ENCODE measurements around the gene FRRS1. TPM values are rescaled to one million over a fixed set of nuclear protein-coding genes. Genes with fewer than 3 reads are reported as not detected.

The FRRS1 gene
- total and polyA plus RNA-seq, 10 of the 15 experiments (the other 5 are each of a cell fraction or from before 2014, with no cell fraction given): 0.13 to 18.9 (median 8.0) TPM

DNA sequence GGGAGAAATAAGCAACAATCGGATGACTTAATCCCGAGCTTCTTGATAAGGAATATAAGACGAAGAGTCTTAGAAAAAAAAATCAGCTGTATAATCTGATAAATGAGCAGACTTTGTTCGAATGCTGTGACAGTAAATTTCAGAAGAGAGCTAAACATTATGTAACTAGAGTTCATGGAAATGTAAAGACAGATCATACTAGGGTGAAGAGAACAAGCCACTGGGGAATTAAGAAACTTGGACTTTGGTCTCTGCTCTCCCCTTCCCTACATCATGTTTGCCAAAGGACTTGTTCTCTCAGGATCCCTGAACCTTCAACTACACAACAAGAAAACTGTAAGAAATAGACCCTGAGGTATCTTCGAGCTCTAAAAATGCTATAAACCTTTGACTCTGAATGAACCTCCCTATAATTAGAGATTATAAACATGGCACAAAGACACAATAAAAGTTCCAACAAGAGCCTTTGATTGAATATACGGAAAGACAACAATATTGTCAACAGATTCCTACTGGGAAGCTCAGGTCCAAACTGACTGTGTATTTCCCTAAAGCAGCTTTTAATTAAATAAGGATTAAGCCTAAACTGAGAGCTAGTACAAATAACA, 27.5 kb downstream of the FRRS1 start:
- WGBS (ENCODE audit: insufficient coverage, insufficient replicate concordance, low lambda C conversion rate, missing lambda C conversion rate): 81% methylated on average over 6 of the region's 6 CpGs
- POLR2A ChIA-PET: interaction anchor here (1.3 to 3.0 kb wide), 2 partner anchors 11 to 50 kb away, joined by 3 to 10 read pairs; no protein-coding TSS in a partner anchor
- Histone ChIP-seq H3K27me3 (replicated peaks in 1 of 2; ENCODE audit: control insufficient read depth in 2 of 2, insufficient read depth in 2 of 2, low read length in 1 of 2) (no peaks in the 10 kb centered on the region), H3K4me1 (ENCODE audit: control insufficient read depth, insufficient read depth, low read length) (no peaks in the 10 kb centered on the region), H3K27ac (ENCODE audit: control insufficient read depth, insufficient read depth) (no peak overlapping the region), H3K79me2 (ENCODE audit: control insufficient read depth, insufficient read depth, low read length) (no peaks in the 10 kb centered on the region), H3K9me3 (replicated peaks; ENCODE audit: control insufficient read depth, insufficient read depth, low read length) (no peaks in the 10 kb centered on the region), H2AFZ (ENCODE audit: control insufficient read depth, low read depth, low read length) (no peak overlapping the region), H3K4me3 (no peak overlapping the region), H4K20me1 (ENCODE audit: control insufficient read depth, insufficient read depth) (no peaks in the 10 kb centered on the region), H3K36me3 (ENCODE audit: control insufficient read depth in 2 of 2, insufficient read depth in 2 of 2, low read length in 1 of 2) (peaks cover 4 to 29% of the 10 kb centered on the region in 2 experiments), H3K9ac (ENCODE audit: control insufficient read depth, insufficient read depth, low read length) (no peak overlapping the region), H3K4me2 (ENCODE audit: control insufficient read depth, insufficient read depth) (no peak overlapping the region)
- SMC1A ChIA-PET (ENCODE audit: uncharacterized antibody, unreplicated experiment): interaction anchor here (0.6 to 2.5 kb wide), 5 partner anchors 10 to 35 kb away, joined by 3 to 11 read pairs (median 3); partner anchors contain the start of gene FRRS1
- BruUV-seq (replicated peaks): no TSS peak
- no peak for ATAC-seq
- intact Hi-C loops (cut with micrococcal nuclease; ENCODE audit: unreplicated experiment) (no loop called here), in situ Hi-C loops (cut with MboI) (no loop called here)
- CTCF ChIA-PET: interaction anchor here (0.9 to 2.0 kb wide), 2 partner anchors 29 to 32 kb away, joined by 3 to 4 read pairs; no protein-coding TSS in a partner anchor
- RAD21 ChIA-PET (ENCODE audit: unreplicated experiment): interaction anchor here (1.1 to 1.5 kb wide), 4 partner anchors 10 to 397 kb away, joined by 3 to 4 read pairs (median 4); no protein-coding TSS in a partner anchor
- DNase-seq (ENCODE audit: low read depth, low spot score): no peak
- FAIRE-seq: no peak
- TF ChIP-seq, protein P1, sequence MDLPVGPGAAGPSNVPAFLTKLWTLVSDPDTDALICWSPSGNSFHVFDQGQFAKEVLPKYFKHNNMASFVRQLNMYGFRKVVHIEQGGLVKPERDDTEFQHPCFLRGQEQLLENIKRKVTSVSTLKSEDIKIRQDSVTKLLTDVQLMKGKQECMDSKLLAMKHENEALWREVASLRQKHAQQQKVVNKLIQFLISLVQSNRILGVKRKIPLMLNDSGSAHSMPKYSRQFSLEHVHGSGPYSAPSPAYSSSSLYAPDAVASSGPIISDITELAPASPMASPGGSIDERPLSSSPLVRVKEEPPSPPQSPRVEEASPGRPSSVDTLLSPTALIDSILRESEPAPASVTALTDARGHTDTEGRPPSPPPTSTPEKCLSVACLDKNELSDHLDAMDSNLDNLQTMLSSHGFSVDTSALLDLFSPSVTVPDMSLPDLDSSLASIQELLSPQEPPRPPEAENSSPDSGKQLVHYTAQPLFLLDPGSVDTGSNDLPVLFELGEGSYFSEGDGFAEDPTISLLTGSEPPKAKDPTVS (IDR thresholded peaks at IDR 0.05; ENCODE audit: low read depth, low read length): no peak
- TF ChIP-seq RAD51 (IDR thresholded peaks at IDR 0.05): no peak
- TF ChIP-seq CEBPB (IDR thresholded peaks at IDR 0.05; ENCODE audit: borderline replicate concordance in 1 of 2, low read depth in 2 of 2, low read length in 2 of 2): no peak
- TF ChIP-seq MYB (IDR thresholded peaks at IDR 0.05; ENCODE audit: borderline replicate concordance, low read depth, low read length): no peak
- TF ChIP-seq, protein P2, sequence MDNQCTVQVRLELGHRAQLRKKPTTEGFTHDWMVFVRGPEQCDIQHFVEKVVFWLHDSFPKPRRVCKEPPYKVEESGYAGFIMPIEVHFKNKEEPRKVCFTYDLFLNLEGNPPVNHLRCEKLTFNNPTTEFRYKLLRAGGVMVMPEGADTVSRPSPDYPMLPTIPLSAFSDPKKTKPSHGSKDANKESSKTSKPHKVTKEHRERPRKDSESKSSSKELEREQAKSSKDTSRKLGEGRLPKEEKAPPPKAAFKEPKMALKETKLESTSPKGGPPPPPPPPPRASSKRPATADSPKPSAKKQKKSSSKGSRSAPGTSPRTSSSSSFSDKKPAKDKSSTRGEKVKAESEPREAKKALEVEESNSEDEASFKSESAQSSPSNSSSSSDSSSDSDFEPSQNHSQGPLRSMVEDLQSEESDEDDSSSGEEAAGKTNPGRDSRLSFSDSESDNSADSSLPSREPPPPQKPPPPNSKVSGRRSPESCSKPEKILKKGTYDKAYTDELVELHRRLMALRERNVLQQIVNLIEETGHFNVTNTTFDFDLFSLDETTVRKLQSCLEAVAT (IDR thresholded peaks at IDR 0.05): no peak
- TF ChIP-seq RELA (IDR thresholded peaks at IDR 0.05; ENCODE audit: borderline replicate concordance, partially characterized antibody): no peak
- TF ChIP-seq, protein P3, sequence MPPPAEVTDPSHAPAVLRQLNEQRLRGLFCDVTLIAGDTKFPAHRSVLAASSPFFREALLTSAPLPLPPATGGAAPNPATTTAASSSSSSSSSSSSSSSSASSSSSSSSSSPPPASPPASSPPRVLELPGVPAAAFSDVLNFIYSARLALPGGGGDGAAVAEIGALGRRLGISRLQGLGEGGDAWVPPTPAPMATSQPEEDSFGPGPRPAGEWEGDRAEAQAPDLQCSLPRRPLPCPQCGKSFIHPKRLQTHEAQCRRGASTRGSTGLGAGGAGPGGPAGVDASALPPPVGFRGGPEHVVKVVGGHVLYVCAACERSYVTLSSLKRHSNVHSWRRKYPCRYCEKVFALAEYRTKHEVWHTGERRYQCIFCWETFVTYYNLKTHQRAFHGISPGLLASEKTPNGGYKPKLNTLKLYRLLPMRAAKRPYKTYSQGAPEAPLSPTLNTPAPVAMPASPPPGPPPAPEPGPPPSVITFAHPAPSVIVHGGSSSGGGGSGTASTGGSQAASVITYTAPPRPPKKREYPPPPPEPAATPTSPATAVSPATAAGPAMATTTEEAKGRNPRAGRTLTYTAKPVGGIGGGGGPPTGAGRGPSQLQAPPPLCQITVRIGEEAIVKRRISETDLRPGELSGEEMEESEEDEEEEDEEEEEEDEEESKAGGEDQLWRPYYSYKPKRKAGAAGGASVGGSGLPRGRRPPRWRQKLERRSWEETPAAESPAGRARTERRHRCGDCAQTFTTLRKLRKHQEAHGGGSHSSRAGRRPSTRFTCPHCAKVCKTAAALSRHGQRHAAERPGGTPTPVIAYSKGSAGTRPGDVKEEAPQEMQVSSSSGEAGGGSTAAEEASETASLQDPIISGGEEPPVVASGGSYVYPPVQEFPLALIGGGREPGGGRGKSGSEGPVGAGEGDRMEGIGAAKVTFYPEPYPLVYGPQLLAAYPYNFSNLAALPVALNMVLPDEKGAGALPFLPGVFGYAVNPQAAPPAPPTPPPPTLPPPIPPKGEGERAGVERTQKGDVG (CRISPR knock-in tag; IDR thresholded peaks at IDR 0.05): no peak
- TF ChIP-seq, protein P4, sequence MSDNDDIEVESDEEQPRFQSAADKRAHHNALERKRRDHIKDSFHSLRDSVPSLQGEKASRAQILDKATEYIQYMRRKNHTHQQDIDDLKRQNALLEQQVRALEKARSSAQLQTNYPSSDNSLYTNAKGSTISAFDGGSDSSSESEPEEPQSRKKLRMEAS (IDR thresholded peaks at IDR 0.05; ENCODE audit: low read depth, low read length): no peak
- TF ChIP-seq CHD4 (IDR thresholded peaks at IDR 0.05): no peak
- TF ChIP-seq ZZZ3 (IDR thresholded peaks at IDR 0.05; ENCODE audit: control insufficient read depth, insufficient read length, low read depth): no peak
- TF ChIP-seq IKZF1 (conservative IDR thresholded peaks at IDR 0.05): no peak
- TF ChIP-seq, protein P5, sequence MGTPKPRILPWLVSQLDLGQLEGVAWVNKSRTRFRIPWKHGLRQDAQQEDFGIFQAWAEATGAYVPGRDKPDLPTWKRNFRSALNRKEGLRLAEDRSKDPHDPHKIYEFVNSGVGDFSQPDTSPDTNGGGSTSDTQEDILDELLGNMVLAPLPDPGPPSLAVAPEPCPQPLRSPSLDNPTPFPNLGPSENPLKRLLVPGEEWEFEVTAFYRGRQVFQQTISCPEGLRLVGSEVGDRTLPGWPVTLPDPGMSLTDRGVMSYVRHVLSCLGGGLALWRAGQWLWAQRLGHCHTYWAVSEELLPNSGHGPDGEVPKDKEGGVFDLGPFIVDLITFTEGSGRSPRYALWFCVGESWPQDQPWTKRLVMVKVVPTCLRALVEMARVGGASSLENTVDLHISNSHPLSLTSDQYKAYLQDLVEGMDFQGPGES (IDR thresholded peaks at IDR 0.05): no peak
